HFF-Myc (cell line): ENCODE data around the gene LIN9.
"Not testable (repeated sequence)": the region's sequence is repeated elsewhere in the genome, so short reads cannot be mapped to it uniquely, and the experiment has no call there.

Experiments
- DNase-seq: peaks from one replicate; pipeline ENCODE4 v3.0.0-alpha.2; 2011; ENCODE audit warnings: low read depth; ENCODE audit errors: extremely low read depth
- H3K4me3 ChIP-seq: replicated peaks from 2 replicates; pipeline ENCODE4 v1.5.1; 2011; ENCODE audit warnings: low read depth, mild to moderate bottlenecking, control low read depth, low read length
- CTCF ChIP-seq: IDR thresholded peaks from 2 replicates; pipeline ENCODE4 v1.5.1; 2012; ENCODE audit warnings: mild to moderate bottlenecking, low read depth, low read length, control low read depth; ENCODE audit errors: missing control alignments

Gene LIN9

GRCh38 chr1:226276987-226277386 is 32.0 kb downstream of the LIN9 start:
- TF ChIP-seq CTCF, result no peak
- DNase-seq, result no peak
- H3K4me3 ChIP-seq, result no peak overlapping the region

DNA sequence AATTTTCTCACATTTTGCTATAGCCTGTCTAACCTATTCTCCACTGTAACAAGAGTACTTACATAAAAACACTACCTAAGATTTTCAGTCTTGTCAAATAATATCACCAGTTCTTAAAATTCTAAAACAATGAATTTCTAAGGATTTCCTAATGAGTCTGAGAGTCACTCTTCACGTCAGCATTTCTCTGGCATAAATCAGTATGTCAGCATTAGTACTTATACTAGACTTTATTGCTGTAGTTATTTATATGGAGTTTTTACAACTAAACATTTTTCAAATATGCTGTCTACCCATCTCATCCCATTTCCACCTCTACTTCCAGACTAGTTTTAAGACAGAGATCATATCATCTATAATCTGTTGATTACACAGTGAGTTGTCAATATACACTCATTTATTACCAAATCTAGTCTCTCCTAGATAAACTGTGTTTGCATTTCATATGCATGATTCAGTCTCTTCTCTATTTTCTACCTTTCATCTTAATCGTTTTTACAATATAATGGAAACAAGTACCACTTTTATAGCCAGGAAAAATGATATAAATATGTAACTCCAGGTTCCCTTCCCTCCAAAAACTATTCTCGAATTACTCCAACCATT is 32.8 kb downstream of the LIN9 start:
- no peak for DNase-seq
- no peak for TF ChIP-seq CTCF

GRCh38 chr1:226274138-226274537 is 34.8 kb downstream of the LIN9 start:
- TF ChIP-seq CTCF, result no peak
- no peak for DNase-seq
- no peak overlapping the region for H3K4me3 ChIP-seq

More for the DNA sequence above, 32.8 kb downstream of the LIN9 start:
- H3K4me3 ChIP-seq, result no peak overlapping the region

- H3K4me3 ChIP-seq, result not testable (repeated sequence)
- peak; percentile 2 for DNase-seq
Measured at GRCh38 chr1:226272233-226272902, 36.6 kb downstream of the LIN9 start.

- TF ChIP-seq CTCF, result no peak
- H3K4me3 ChIP-seq, result no peak overlapping the region
- no peak for DNase-seq
Measured at GRCh38 chr1:226268421-226269124, 40.4 kb downstream of the LIN9 start.

DNA sequence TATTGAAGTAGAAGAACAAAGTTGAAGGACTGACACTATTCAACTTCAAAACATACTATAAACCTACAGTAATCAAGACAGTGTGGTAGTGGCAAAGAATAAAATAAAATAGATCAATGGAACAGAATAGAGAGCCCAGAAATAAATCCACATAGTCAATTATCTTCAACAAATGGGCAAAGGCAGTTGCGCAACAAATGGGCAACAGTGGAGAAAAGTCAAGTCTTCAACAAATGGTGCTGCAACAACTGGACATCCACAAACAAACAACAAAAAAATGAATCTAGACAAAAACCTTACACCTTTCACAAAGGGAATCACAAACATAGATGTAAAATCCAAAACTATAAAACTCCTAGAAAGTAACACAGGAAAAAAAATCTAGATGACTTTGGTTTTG is 47.1 kb downstream of the LIN9 start:
- TF ChIP-seq CTCF, result no peak
- DNase-seq, result no peak
- H3K4me3 ChIP-seq, result no peak overlapping the region

- no peak for TF ChIP-seq CTCF
- H3K4me3 ChIP-seq, result no peak overlapping the region
- DNase-seq, result no peak
Measured at GRCh38 chr1:226255380-226255779, 53.6 kb downstream of the LIN9 start.
